D721Med (cell line): ENCODE data around the gene TRAPPC11.

Source experiments
- DNase-seq: peaks from one replicate; pipeline ENCODE4 v3.0.0; 2011; ENCODE audit warnings: low spot score; ENCODE audit not compliant: insufficient read length
- FAIRE-seq: peaks from 2 replicates; lab custom pipeline; 2011; peaks lifted over from hg19 to GRCh38; lab: Jason Lieb, UNC
- CTCF ChIP-seq: IDR thresholded peaks from 2 replicates; pipeline ENCODE4 v1.5.1; 2012; ENCODE audit warnings: mild to moderate bottlenecking, control low read depth; ENCODE audit not compliant: insufficient read depth; ENCODE audit errors: missing control alignments

TRAPPC11 gene

GRCh38 chr4:183632689-183633088 lies 26.4 kb upstream of the TRAPPC11 start:
- TF ChIP-seq CTCF: no peak
- FAIRE-seq: no peak
- DNase-seq: no peak

GRCh38 chr4:183633476-183634400 lies 25.4 kb upstream of the TRAPPC11 start:
- no peak for TF ChIP-seq CTCF
- FAIRE-seq: no peak
- DNase-seq: no peak

- no peak for TF ChIP-seq CTCF
- DNase-seq: no peak
- no peak for FAIRE-seq
Measured at GRCh38 chr4:183635321-183635720, 23.8 kb upstream of the TRAPPC11 start.

- DNase-seq (no peak), FAIRE-seq (no peak)
- TF ChIP-seq CTCF: no peak
Measured at GRCh38 chr4:183635741-183636140, 23.4 kb upstream of the TRAPPC11 start.

GRCh38 chr4:183636503-183636902 lies 22.6 kb upstream of the TRAPPC11 start:
- no peak for DNase-seq
- TF ChIP-seq CTCF: no peak

GRCh38 chr4:183636923-183637322 lies 22.2 kb upstream of the TRAPPC11 start:
- no peak for TF ChIP-seq CTCF
- FAIRE-seq: no peak
- DNase-seq: no peak

More at GRCh38 chr4:183636503-183636902, 22.6 kb upstream of the TRAPPC11 start:
- no peak for FAIRE-seq

- DNase-seq (no peak), FAIRE-seq (no peak)
- no peak for TF ChIP-seq CTCF
Measured at GRCh38 chr4:183637461-183637860, 21.6 kb upstream of the TRAPPC11 start.
